Measurements from ENCODE around the gene TIE1. TPM values are rescaled to one million over a fixed set of nuclear protein-coding genes. Genes with fewer than 3 reads are reported as not detected.

The TIE1 gene
- total and polyA plus RNA-seq, 2 of the 13 experiments (the other 11 are each of a cell fraction or from before 2014, with no cell fraction given) = 0.58 to 0.84 TPM

DNA sequence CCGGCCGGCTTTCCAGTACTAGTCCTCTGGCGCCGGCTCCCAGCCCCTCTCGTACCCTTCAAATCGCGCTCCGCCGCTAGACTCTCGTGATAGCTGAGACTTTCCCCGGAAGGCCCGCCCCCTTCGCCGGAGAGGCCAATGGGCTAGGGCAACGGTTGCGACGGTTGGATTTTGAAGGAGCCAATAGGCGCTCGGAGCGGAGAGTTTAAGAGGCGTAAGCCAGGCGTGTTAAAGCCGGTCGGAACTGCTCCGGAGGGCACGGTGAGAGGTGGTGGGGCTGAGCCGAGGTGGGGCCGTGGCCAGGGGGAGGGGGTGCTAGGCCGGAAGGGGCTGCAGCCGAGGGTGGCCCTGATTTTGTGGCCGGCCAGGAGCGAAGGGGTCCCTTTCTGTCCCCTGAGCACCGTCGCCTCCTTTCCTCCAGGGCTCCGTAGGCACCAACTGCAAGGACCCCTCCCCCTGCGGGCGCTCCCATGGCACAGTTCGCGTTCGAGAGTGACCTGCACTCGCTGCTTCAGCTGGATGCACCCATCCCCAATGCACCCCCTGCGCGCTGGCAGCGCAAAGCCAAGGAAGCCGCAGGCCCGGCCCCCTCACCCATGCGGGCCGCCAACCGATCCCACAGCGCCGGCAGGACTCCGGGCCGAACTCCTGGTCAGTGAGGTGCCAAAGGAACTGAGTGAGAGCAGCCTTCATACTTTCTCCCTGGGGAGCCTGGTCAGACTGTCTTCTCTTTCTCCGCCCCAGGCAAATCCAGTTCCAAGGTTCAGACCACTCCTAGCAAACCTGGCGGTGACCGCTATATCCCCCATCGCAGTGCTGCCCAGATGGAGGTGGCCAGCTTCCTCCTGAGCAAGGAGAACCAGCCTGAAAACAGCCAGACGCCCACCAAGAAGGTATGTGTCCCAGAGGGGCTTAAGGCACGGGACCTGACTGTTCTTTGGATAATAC, 58.2 kb downstream of the TIE1 start, which contains the start of gene CDC20 (continued):
- TF ChIP-seq ASH2L (IDR thresholded peaks at IDR 0.05; ENCODE audit: insufficient read length, low read depth, low read length) (peak; percentile 41), ZNF446 (CRISPR knock-in tag; IDR thresholded peaks at IDR 0.05) (no peak), EP300 (IDR thresholded peaks at IDR 0.05; ENCODE audit: low read depth in 2 of 2, low read length in 2 of 2) (no peak), EP300 (CRISPR knock-in tag; IDR thresholded peaks at IDR 0.05; ENCODE audit: borderline replicate concordance) (no peak), HES4 (CRISPR knock-in tag; IDR thresholded peaks at IDR 0.05; ENCODE audit: borderline replicate concordance) (no peak), NCOR1 (IDR thresholded peaks at IDR 0.05; ENCODE audit: borderline replicate concordance, low read length) (no peak), EZH2 (conservative IDR thresholded peaks at IDR 0.05; ENCODE audit: low read depth, low read length) (no peak), HOXD1 (CRISPR knock-in tag; IDR thresholded peaks at IDR 0.05) (no peak), NKX3-1 (CRISPR knock-in tag; IDR thresholded peaks at IDR 0.05) (no peak; the same call in none of the 2 replicates), ZKSCAN5 (CRISPR knock-in tag; IDR thresholded peaks at IDR 0.05) (no peak), SIN3A (IDR thresholded peaks at IDR 0.05; ENCODE audit: borderline replicate concordance, low read depth, low read length) (peak; percentile 99), ARID2 (CRISPR knock-in tag; IDR thresholded peaks at IDR 0.05; ENCODE audit: borderline replicate concordance) (peak; percentile 95; the same call in 1 of the 2 replicates), THAP11 (CRISPR knock-in tag; IDR thresholded peaks at IDR 0.05) (peak; percentile 77), MEF2D (CRISPR knock-in tag; IDR thresholded peaks at IDR 0.05) (no peak), ZNF235 (CRISPR knock-in tag; IDR thresholded peaks at IDR 0.05; ENCODE audit: borderline replicate concordance) (no peak), GZF1 (CRISPR knock-in tag; IDR thresholded peaks at IDR 0.05) (no peak), SETDB1 (CRISPR knock-in tag; IDR thresholded peaks at IDR 0.05; ENCODE audit: borderline replicate concordance) (no peak), CBX1 (IDR thresholded peaks at IDR 0.05; ENCODE audit: low read depth) (no peak), ZNF839 (CRISPR knock-in tag; IDR thresholded peaks at IDR 0.05; ENCODE audit: borderline replicate concordance) (0 out of 2 replicates have a peak, but pooled peaks have one; percentile 17), ZNF720 (CRISPR knock-in tag; IDR thresholded peaks at IDR 0.05) (no peak)
- TF ChIP-seq, protein P1, sequence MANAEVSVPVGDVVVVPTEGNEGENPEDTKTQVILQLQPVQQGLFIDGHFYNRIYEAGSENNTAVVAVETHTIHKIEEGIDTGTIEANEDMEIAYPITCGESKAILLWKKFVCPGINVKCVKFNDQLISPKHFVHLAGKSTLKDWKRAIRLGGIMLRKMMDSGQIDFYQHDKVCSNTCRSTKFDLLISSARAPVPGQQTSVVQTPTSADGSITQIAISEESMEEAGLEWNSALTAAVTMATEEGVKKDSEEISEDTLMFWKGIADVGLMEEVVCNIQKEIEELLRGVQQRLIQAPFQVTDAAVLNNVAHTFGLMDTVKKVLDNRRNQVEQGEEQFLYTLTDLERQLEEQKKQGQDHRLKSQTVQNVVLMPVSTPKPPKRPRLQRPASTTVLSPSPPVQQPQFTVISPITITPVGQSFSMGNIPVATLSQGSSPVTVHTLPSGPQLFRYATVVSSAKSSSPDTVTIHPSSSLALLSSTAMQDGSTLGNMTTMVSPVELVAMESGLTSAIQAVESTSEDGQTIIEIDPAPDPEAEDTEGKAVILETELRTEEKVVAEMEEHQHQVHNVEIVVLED (CRISPR knock-in tag; IDR thresholded peaks at IDR 0.05; ENCODE audit: borderline replicate concordance) = peak; percentile 49
- TF ChIP-seq, protein P2, sequence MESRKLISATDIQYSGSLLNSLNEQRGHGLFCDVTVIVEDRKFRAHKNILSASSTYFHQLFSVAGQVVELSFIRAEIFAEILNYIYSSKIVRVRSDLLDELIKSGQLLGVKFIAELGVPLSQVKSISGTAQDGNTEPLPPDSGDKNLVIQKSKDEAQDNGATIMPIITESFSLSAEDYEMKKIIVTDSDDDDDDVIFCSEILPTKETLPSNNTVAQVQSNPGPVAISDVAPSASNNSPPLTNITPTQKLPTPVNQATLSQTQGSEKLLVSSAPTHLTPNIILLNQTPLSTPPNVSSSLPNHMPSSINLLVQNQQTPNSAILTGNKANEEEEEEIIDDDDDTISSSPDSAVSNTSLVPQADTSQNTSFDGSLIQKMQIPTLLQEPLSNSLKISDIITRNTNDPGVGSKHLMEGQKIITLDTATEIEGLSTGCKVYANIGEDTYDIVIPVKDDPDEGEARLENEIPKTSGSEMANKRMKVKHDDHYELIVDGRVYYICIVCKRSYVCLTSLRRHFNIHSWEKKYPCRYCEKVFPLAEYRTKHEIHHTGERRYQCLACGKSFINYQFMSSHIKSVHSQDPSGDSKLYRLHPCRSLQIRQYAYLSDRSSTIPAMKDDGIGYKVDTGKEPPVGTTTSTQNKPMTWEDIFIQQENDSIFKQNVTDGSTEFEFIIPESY (CRISPR knock-in tag; IDR thresholded peaks at IDR 0.05) = no peak
- TF ChIP-seq, protein P3, sequence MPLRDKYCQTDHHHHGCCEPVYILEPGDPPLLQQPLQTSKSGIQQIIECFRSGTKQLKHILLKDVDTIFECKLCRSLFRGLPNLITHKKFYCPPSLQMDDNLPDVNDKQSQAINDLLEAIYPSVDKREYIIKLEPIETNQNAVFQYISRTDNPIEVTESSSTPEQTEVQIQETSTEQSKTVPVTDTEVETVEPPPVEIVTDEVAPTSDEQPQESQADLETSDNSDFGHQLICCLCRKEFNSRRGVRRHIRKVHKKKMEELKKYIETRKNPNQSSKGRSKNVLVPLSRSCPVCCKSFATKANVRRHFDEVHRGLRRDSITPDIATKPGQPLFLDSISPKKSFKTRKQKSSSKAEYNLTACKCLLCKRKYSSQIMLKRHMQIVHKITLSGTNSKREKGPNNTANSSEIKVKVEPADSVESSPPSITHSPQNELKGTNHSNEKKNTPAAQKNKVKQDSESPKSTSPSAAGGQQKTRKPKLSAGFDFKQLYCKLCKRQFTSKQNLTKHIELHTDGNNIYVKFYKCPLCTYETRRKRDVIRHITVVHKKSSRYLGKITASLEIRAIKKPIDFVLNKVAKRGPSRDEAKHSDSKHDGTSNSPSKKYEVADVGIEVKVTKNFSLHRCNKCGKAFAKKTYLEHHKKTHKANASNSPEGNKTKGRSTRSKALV (CRISPR knock-in tag; IDR thresholded peaks at IDR 0.05) = no peak
- TF ChIP-seq, protein P4, sequence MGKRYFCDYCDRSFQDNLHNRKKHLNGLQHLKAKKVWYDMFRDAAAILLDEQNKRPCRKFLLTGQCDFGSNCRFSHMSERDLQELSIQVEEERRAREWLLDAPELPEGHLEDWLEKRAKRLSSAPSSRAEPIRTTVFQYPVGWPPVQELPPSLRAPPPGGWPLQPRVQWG (CRISPR knock-in tag; IDR thresholded peaks at IDR 0.05; ENCODE audit: borderline replicate concordance, low read depth) = no peak

Measured in HepG2 (cell line).